Erythroblast (primary cell): Measurements from ENCODE around the gene CCL4.

Experiments used
- GATA1 ChIP-seq: IDR thresholded peaks from 2 replicates; pipeline ENCODE4 v1.6.1; 2011; ENCODE audit warnings: low read depth, mild to moderate bottlenecking, control low read depth, low read length, moderate library complexity
- POLR2A ChIP-seq: IDR thresholded peaks from 2 replicates; pipeline ENCODE4 v1.6.1; 2011; ENCODE audit warnings: mild to moderate bottlenecking, low read length

DNA sequence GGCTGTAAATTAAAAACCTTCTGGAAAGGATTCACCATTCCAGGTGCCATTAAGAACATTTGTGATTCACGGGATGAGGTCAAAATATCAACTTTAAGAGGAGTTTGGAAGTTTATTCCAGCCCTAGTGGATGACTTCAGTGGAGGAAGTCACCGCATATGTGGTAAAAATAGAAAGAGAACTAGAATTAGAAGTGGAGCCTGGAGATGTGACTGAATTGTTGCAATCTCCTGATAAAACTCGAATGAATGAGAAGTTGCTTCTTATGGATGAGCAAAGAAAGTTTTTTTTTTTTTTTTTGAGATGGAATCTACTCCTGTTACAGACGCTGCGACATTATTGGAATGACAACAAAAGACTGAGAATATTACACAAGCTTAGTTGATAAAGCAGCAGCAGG lies 26.7 kb downstream of the CCL4 start:
- TF ChIP-seq POLR2A (no peak), GATA1 (no peak)
